ENCODE data around the gene SLCO4A1. TPM values are rescaled to one million over a fixed set of nuclear protein-coding genes. Genes with fewer than 3 reads are reported as not detected.

SLCO4A1 gene
- total RNA-seq, 1 experiment from 2014 or later: 6.0 TPM

- no peaks in the 10 kb centered on the region for H3K9me3 ChIP-seq (replicated peaks)
- peaks cover 17% of the 10 kb centered on the region for H3K4me1 ChIP-seq (replicated peaks)
- no peak overlapping the region for H3K4me3 ChIP-seq
- peak; percentile 41 to 75 for DNase-seq (ENCODE audit: low read depth in 1 of 2, low spot score in 2 of 2)
- H3K27me3 ChIP-seq (replicated peaks): peaks cover 7% of the 10 kb centered on the region; the same call in 1 of the 2 replicates
- no peak overlapping the region for H3K27ac ChIP-seq
- no peaks in the 10 kb centered on the region for H3K36me3 ChIP-seq
These were observed 39.0 kb upstream of the SLCO4A1 start for GRCh38 chr20:62603021-62603906.

GRCh38 chr20:62603907-62604785 is 38.2 kb upstream of the SLCO4A1 start:
- no peak for DNase-seq (ENCODE audit: low read depth in 1 of 2, low spot score in 2 of 2)

GRCh38 chr20:62604796-62605195 is 37.5 kb upstream of the SLCO4A1 start:
- no peak overlapping the region for H3K27ac ChIP-seq
- no peaks in the 10 kb centered on the region for H3K36me3 ChIP-seq
- no peak overlapping the region for H3K4me3 ChIP-seq
- peaks cover 17% of the 10 kb centered on the region for H3K4me1 ChIP-seq (replicated peaks)
- H3K27me3 ChIP-seq (replicated peaks): peaks cover 7% of the 10 kb centered on the region; the same call in 1 of the 2 replicates
- no peaks in the 10 kb centered on the region for H3K9me3 ChIP-seq (replicated peaks)
- no peak for DNase-seq (ENCODE audit: low read depth in 1 of 2, low spot score in 2 of 2)

More at GRCh38 chr20:62603907-62604785, 38.2 kb upstream of the SLCO4A1 start:
- Histone ChIP-seq H3K4me1 (replicated peaks) (peaks cover 17% of the 10 kb centered on the region), H3K4me3 (no peak overlapping the region), H3K36me3 (no peaks in the 10 kb centered on the region), H3K27ac (no peak overlapping the region), H3K9me3 (replicated peaks) (no peaks in the 10 kb centered on the region), H3K27me3 (replicated peaks) (peaks cover 7% of the 10 kb centered on the region; the same call in 1 of the 2 replicates)

GRCh38 chr20:62605236-62605943 is 36.9 kb upstream of the SLCO4A1 start:
- H3K4me1 ChIP-seq (replicated peaks): peaks cover 17% of the 10 kb centered on the region
- H3K36me3 ChIP-seq: no peaks in the 10 kb centered on the region
- no peak for DNase-seq (ENCODE audit: low read depth in 1 of 2, low spot score in 2 of 2)
- H3K9me3 ChIP-seq (replicated peaks): no peaks in the 10 kb centered on the region
- peaks cover 7% of the 10 kb centered on the region; the same call in 1 of the 2 replicates for H3K27me3 ChIP-seq (replicated peaks)
- H3K4me3 ChIP-seq: no peak overlapping the region
- H3K27ac ChIP-seq: no peak overlapping the region

GRCh38 chr20:62606016-62606415 is 36.3 kb upstream of the SLCO4A1 start:
- no peak for DNase-seq (ENCODE audit: low read depth in 1 of 2, low spot score in 2 of 2)
- Histone ChIP-seq H3K9me3 (replicated peaks) (0 out of 2 replicates have a peak, but pooled peaks cover 5% of the 10 kb centered on the region), H3K27me3 (replicated peaks) (peaks cover 7% of the 10 kb centered on the region; the same call in 1 of the 2 replicates), H3K4me1 (replicated peaks) (peaks cover 17% of the 10 kb centered on the region), H3K27ac (no peak overlapping the region), H3K4me3 (no peak overlapping the region), H3K36me3 (no peaks in the 10 kb centered on the region)

GRCh38 chr20:62606551-62607201 is 35.6 kb upstream of the SLCO4A1 start:
- Histone ChIP-seq H3K4me3 (no peak overlapping the region), H3K36me3 (no peaks in the 10 kb centered on the region), H3K9me3 (replicated peaks) (0 out of 2 replicates have a peak, but pooled peaks cover 7% of the 10 kb centered on the region), H3K4me1 (replicated peaks) (peaks cover 17% of the 10 kb centered on the region), H3K27ac (no peak overlapping the region), H3K27me3 (replicated peaks) (0 out of 2 replicates have a peak, but pooled peaks cover 1% of the 10 kb centered on the region)
- DNase-seq (ENCODE audit: low read depth in 1 of 2, low spot score in 2 of 2): no peak

- Histone ChIP-seq H3K9me3 (replicated peaks) (0 out of 2 replicates have a peak, but pooled peaks cover 7% of the 10 kb centered on the region), H3K27ac (no peak overlapping the region), H3K36me3 (no peaks in the 10 kb centered on the region), H3K4me3 (no peak overlapping the region), H3K4me1 (replicated peaks) (peaks cover 17% of the 10 kb centered on the region), H3K27me3 (replicated peaks) (no peaks in the 10 kb centered on the region)
- no peak for DNase-seq (ENCODE audit: low read depth in 1 of 2, low spot score in 2 of 2)
These were observed 34.7 kb upstream of the SLCO4A1 start for GRCh38 chr20:62607366-62608217.

- no peaks in the 10 kb centered on the region for H3K27me3 ChIP-seq (replicated peaks)
- H3K9me3 ChIP-seq (replicated peaks): 0 out of 2 replicates have a peak, but pooled peaks cover 7% of the 10 kb centered on the region
- no peaks in the 10 kb centered on the region for H3K36me3 ChIP-seq
- H3K27ac ChIP-seq: no peak overlapping the region
- H3K4me3 ChIP-seq: no peak overlapping the region
- DNase-seq (ENCODE audit: low read depth in 1 of 2, low spot score in 2 of 2): no peak
- H3K4me1 ChIP-seq (replicated peaks): peaks cover 12% of the 10 kb centered on the region
These were observed 34.1 kb upstream of the SLCO4A1 start for GRCh38 chr20:62608218-62608565.

- Histone ChIP-seq H3K27ac (no peak overlapping the region), H3K27me3 (replicated peaks) (no peaks in the 10 kb centered on the region), H3K4me1 (replicated peaks) (peaks cover 1% of the 10 kb centered on the region)
These were observed 33.0 kb upstream of the SLCO4A1 start for GRCh38 chr20:62609279-62609720.

GRCh38 chr20:62609811-62610757 is 32.2 kb upstream of the SLCO4A1 start:
- H3K27ac ChIP-seq: no peak overlapping the region
- H3K36me3 ChIP-seq: no peaks in the 10 kb centered on the region
- H3K9me3 ChIP-seq (replicated peaks): 0 out of 2 replicates have a peak, but pooled peaks cover 7% of the 10 kb centered on the region
- no peaks in the 10 kb centered on the region for H3K4me1 ChIP-seq (replicated peaks)
- no peak overlapping the region for H3K4me3 ChIP-seq
- H3K27me3 ChIP-seq (replicated peaks): no peaks in the 10 kb centered on the region
- no peak for DNase-seq (ENCODE audit: low read depth in 1 of 2, low spot score in 2 of 2)

More at GRCh38 chr20:62609279-62609720, 33.0 kb upstream of the SLCO4A1 start:
- Histone ChIP-seq H3K4me3 (no peak overlapping the region), H3K9me3 (replicated peaks) (0 out of 2 replicates have a peak, but pooled peaks cover 7% of the 10 kb centered on the region), H3K36me3 (no peaks in the 10 kb centered on the region)
- DNase-seq (ENCODE audit: low read depth in 1 of 2, low spot score in 2 of 2): no peak

- DNase-seq (ENCODE audit: low read depth in 1 of 2, low spot score in 2 of 2): no peak
- Histone ChIP-seq H3K4me1 (replicated peaks) (no peaks in the 10 kb centered on the region), H3K36me3 (no peaks in the 10 kb centered on the region), H3K4me3 (no peak overlapping the region), H3K27me3 (replicated peaks) (no peaks in the 10 kb centered on the region), H3K27ac (no peak overlapping the region), H3K9me3 (replicated peaks) (0 out of 2 replicates have a peak, but pooled peaks cover 7% of the 10 kb centered on the region)
These were observed 31.3 kb upstream of the SLCO4A1 start for GRCh38 chr20:62611012-62611411.

Measured in SJSA1 (cell line).